Neural cell (in vitro differentiated cells): Measurements from ENCODE around the gene TMEM92.

Source experiments
- EZH2 ChIP-seq: fragments of 200-600, 300-800 bp; shearing (Covaris generic), sonication (generic); IDR thresholded peaks from 2 replicates; pipeline ENCODE4 v1.6.1; 2014; ENCODE audit warnings: antibody characterized with exemption, low read length, borderline replicate concordance, mild to moderate bottlenecking; ENCODE audit not compliant: insufficient read depth, poor library complexity, severe bottlenecking
- POLR2AphosphoS5 ChIP-seq: IDR thresholded peaks from 2 replicates; pipeline ENCODE4 v1.6.1; 2012
- RAD21 ChIP-seq: fragments of 450-650 bp; conservative IDR thresholded peaks from 2 replicates; pipeline ENCODE4 v1.6.1; 2014; ENCODE audit warnings: antibody characterized with exemption, mild to moderate bottlenecking, moderate library complexity
- REST ChIP-seq: IDR thresholded peaks from 2 replicates; pipeline ENCODE4 v1.6.1; 2012; ENCODE audit warnings: borderline replicate concordance
- TF ChIP-seq, protein P1 (sequence below): fragments of 450-650 bp; IDR thresholded peaks from 2 replicates; pipeline ENCODE4 v1.5.1; 2014; ENCODE audit warnings: antibody characterized with exemption, mild to moderate bottlenecking, moderate library complexity; ENCODE audit not compliant: poor library complexity, severe bottlenecking

DNA sequence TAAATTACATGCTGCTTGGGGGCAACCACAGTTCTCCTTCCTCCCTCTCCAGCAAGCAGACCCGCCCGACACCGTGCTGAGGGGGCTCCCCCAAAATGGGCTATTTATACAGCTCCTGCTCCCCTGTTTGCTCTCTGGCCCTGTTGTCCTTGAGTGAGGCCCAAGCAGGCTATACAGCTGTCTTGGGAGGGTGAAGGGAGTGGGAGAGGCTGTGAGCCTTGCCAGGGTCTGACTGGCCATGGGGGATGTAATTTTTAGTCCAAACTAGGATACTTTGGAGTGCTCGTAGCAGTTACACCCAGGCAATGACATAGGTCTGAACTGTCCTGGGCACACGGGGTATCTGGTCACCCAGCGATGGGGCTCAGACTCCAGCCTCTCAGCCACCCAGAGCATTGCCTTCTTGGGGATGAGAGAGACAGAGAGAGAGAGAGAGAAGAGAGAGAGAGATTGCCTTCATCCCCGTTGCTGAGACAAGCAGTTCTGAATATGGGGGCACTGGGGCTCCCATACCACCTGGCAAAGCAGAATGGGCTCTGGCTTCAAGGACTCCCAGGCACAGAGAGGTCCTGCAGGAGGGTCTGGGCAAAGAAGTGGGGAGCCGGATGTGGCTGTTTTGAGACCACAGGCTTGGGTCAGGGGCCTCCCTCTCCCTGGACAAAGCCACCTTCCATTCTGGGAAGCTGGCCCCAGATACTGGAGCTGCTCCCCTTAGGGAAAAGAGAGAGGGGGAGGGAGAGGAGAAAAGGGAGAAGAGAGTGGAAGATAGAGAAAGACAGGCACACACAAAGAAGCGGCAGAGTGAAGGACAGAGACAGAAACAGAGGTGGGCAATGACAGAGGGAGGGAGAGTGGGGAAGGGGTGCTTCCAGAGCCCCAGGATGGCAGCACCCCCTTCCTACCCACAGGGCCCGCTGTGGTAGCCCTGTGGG, 10.7 kb upstream of the TMEM92 start:
- TF ChIP-seq, protein P1, sequence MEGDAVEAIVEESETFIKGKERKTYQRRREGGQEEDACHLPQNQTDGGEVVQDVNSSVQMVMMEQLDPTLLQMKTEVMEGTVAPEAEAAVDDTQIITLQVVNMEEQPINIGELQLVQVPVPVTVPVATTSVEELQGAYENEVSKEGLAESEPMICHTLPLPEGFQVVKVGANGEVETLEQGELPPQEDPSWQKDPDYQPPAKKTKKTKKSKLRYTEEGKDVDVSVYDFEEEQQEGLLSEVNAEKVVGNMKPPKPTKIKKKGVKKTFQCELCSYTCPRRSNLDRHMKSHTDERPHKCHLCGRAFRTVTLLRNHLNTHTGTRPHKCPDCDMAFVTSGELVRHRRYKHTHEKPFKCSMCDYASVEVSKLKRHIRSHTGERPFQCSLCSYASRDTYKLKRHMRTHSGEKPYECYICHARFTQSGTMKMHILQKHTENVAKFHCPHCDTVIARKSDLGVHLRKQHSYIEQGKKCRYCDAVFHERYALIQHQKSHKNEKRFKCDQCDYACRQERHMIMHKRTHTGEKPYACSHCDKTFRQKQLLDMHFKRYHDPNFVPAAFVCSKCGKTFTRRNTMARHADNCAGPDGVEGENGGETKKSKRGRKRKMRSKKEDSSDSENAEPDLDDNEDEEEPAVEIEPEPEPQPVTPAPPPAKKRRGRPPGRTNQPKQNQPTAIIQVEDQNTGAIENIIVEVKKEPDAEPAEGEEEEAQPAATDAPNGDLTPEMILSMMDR = no peak
- TF ChIP-seq EZH2 (no peak), POLR2AphosphoS5 (no peak), REST (no peak), RAD21 (no peak)
